NCI-H1105 (cell line): ENCODE measurements around the gene SPG7.

ENCODE experiments used
- DNase-seq: peaks from one replicate; lab custom pipeline; 2025; lab: John Stamatoyannopoulos, UW

Gene SPG7

DNA sequence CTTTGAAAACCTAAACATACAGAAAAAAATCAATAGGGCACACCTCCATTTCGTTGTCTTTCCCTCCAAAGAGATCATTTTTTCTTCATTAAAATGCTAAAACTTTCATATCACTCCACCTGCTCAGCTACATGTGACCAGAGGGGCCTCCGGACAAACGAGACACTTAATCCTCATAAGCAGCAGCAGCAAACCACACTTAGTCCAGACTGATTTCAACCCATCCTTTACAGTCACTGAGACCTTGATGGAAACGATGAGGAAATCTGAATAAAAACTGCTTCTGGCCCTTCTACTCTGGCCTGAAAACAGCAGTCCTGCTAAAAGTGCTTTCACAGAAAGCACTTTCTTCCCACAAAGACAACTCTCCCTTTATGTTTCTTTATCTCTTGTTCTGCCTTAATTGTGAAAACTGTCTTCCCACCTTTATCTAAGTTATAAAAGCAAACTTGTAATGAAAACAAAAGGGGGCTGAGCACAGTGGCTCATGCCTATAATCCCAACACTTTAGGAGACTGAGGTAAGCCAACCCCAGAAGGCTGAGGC lies 22.4 kb upstream of the SPG7 start:
- DNase-seq, result no peak

DNA sequence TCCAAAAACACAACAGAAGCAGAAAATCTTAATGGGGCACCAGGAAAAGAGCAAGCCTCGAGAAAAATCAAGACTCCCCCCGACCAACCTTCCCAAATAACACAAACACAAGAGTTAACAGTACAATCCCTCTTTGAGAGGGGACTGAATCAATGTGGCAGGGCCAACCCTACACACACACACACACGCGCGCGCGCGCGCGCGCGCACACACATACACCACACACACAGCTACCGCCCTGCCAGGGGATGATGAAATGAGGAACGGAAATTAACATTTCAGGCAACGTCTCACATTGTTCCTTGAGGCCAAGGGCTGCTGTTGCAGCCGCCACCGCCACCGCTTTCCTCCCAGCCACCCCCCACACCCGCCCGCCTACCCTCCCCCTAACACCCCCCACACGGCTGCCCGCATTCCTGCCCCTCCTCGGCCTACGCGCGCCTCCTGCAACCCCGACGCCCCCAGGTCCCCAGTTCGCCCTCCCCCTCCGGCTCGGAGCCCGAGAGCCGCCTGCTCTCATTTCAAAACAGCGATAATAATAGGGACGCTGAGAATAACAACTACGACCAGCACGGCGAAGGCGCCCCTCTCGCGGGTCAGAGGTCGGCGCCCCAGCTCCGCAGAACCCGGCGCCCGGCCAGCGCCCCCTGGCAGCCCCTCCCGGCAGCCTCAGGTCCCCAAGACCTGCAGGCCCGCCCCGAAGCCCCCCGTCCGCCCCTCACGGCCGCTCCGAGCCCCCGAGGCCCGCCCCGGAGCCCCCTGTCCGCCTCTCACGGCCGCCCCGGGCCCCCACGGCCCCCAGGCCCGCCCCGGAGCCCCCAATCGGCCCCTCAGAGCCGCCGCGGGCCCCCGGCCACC lies 18.9 kb upstream of the SPG7 start:
- peak; percentile 30 for DNase-seq

DNA sequence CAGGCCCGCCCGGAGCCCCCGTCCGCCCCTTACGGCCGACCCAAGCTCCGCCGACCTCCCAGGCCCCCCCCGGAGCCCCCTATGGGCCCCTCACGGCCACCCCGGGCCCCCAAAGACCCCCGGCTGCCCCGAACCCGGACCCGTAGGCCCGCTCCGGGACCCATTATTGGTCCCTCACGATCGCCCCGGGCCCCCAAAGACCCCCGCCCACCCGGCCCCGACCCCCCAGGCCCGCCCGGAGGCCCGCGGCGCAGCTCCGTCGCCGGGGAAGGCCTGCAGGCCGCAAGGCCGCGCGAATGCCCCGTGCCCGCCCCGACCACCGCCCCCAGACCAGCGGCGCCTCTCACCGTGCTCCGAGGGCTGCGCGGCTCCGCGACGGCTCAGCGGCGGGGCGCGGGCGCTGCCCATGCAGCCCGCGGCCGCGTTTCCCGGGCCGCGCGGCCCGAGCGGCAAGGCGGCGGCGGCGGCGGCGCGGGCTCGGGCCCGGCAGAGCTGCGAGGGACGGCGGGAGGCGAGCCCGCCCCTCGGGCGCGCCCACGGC lies 18.2 kb upstream of the SPG7 start:
- no peak for DNase-seq

DNA sequence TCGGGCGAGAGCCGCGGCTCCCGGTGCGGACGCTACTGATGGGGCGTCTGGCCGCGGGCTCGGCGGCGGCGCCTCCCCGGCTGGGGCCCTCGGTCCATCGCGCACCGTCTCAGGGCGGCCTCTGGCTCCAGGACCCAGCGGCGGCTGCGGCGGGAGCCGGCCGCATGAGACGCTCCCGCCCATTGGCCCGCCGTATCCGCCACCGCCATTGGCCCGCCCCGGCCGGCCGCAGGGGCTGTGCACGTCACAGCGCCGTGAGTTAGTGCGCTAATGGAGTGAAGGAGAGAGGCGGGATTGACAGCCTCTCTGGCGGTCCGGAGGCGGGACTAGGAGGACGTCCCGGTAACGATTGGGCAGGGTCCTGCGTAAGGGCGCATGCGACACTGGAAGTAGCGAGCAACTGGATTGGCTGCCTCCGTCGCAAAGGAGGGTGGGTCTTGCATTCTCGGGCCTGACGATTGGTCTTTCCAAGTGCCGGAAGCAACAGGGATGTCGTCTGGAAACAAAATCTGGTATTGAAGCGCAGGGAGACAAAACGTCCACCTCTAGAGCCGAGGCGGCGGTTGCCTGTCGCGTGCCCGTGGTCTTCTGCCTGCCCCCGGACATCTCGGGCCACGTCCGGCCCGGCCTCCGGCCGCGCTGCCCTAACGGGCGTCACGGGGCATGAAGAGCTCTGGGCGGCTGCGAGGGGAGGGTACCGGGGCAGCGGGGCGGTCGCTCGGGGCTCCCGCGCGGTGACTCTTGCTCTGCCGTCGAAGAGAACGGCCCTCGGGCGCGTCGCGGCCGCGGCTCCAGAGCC lies 17.6 kb upstream of the SPG7 start, which contains the start of gene ANKRD11:
TSS of gene ANKRD11 (minus strand) at position 123 of the 799 bp plus-strand sequence. CDS start 173,542 bp downstream, outside the sequence.
- DNase-seq, result peak; percentile 94

DNA sequence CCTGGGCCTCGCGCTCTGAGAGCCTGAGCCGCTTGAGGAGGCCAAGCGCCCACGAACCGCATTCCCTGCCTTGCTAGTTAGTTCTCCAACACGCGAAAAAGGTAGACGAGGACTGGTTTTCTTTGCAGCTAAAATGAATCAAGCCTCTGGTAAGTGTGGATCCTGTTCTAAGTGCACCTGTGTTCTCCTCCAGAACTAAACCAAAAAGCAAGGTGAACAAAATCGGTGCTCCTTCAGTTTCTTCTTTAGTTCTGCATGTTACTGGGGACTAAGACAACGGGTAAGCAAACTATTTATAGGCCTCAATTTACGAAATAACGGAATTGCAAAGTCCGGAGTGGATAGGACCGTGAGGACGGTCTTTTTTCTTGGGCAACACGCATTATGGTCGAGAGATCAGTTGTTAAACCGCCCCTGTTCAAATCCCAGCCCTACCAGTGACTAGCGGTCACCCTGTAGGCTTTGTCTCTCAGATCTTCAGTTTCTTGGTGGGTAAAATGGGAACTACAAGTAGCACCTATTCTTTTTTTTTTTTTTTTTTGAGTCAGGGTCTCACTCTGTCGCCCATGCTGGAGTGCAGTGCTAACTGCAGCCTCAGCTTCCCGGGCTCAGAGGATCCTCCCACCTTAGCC lies 16.8 kb upstream of the SPG7 start:
- no peak for DNase-seq

DNA sequence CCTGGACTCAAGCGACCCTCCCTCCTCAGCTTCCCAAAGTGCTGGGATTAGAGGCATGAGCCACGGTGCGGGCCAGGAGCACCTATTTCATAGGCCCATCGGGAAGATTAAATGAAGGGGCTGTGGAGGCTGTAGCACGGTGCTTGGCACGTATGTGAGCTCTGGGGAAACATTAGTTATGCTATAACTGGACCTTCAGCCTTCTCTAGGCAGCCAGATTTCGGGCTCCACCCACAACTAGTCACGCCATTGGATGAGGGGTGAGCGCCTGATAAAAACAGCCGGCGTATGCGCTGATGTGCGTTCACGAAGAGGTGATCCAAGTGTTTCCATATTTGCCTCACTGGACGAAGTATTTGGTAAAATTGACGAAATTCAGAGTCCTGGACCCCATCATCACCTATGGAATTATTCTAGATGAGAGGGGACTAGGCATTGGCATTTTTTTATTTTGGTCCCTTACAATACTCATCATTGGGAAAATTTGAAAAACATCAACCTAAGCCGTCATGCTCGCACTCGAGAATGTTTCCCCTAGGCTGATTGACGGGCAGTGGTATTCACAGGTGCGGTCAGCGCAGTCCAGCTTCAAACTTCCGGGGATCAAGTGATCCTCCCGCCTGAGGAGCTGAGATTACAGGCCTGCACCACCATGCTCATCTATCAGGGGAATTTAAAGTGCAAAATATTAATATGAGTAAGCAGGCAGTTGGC lies 16.1 kb upstream of the SPG7 start:
- DNase-seq, result no peak

DNA sequence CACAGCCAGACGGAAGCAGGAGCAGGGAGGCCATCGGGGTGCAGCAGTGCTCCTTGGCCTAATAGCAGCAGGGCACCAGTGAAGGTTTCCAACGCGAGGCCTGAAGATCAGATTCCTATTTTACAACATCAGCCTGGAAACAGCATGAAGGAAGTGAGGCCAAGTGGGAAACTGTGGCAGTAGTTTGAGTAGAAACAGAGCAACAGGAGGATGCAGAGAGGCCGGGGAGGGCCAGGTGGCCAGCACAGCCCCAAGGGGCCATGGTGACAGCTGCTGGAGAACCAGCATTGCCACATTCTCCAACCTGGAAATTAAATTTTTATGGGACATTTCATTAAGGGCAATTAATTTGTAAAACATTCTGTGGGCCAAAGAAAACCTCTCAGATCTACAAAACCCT lies 14.4 kb upstream of the SPG7 start:
- DNase-seq, result no peak

DNA sequence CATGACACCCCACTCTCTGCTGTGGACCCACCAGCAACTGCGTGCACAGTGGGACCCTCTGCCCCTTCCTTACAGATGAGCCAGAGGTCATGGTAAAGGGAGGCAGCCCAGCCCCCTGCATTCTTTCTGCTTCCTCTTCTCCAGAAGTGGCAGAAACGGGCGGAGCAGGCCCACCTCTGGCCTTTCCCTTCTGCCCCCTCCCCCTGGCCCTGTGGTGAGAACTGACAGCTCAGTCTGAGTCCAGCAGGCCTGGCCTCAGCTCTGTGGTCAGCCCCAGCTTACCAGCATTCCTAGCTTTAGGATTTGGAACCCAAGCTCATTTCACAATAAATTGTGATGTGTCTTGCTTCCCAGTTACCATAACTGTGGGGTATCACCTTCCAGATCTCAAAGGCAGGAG lies 13.1 kb upstream of the SPG7 start:
- DNase-seq, result no peak

DNA sequence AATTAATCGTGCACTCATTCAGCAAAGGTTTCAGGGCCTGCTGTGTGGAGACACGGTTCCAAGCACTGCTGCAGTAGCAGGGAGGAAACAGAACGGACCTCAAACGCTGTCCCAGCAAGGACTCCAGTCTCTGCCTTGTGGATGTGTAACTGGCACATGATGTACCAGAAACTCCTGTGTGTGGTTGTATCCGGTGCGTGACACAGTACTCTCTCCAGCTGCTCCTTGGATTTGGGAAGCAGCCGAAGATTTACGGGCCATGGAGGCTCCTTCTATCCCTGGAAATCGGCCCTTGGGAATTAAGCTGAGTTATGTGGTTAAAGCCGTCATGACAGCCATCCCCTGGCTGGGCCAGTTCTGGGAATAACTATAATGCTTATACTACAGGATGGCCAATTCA lies 9.4 kb upstream of the SPG7 start:
- no peak for DNase-seq

DNA sequence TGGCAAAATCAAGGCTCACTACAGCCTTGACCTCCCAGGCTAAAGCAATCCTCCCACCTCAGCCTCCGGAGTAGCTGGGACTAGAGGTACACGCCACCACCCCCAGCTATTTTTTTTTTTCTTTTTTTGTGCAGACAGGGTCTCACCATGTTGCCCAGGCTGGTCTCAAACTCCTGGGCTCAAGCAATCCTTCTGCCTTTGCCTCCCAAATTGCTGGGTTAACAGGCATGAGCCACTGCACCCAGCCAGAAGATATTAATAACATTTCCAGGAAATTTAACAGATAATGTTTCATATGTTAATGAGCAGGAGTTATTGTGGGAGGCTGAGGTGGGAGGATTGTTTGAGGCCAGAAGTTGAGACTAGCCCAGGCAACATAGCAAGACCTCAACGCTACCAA lies 8.4 kb upstream of the SPG7 start:
- DNase-seq, result no peak

DNA sequence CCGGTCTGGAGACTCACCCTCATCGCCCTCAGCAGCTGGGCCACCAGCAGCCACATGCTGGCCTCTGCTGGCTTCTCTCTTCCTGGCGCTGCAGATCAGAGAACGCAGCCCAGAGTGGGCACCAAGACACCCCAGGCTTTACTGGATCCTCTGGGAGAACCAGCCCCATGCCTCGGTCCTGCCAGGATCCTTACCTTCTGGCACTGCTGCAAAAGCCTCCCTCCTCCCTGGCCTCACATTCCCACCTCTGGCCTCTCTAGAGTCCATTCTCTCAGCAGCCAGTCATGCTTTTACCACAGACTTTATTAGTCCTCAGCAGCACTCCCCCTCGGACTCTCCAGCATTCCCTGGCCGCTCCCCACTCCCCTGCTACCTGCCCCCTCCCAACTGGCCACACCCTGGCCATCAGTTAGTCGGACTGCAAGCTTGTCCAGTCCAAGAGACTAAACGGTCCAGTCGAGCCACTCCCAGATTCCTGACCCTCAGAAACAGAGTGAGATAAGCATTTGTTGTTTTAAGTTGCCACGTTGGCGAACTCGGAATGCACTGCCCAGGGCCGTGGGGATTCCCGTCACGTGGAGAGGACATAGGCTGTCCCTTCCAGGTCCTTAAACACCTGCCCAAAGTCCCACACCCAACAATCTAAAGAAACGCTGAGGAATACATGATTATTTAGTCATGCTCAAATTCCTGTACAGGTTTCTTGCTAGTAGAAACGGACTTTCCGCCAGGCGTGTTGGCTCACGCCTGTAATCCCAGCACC lies 5.9 kb upstream of the SPG7 start:
- no peak for DNase-seq

DNA sequence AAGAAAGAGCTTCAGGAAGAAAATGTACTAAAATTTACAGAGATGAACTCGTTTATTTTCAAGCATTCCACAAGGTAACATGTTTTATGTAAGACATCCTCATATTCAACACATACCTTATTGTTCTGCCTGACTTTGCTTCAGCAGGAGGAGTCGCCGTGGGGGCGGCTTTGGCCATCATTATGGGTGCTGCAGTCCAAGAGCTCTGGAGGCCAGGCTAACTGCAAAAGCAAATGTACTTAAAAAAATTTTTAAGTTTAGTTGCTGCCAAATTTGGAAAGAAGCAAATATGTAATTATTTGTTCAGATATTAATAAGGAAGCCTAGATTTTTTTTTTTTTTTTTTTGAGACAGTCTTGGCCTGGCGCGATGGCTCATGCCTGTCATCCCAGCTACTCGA lies 4.1 kb upstream of the SPG7 start:
- DNase-seq, result no peak

DNA sequence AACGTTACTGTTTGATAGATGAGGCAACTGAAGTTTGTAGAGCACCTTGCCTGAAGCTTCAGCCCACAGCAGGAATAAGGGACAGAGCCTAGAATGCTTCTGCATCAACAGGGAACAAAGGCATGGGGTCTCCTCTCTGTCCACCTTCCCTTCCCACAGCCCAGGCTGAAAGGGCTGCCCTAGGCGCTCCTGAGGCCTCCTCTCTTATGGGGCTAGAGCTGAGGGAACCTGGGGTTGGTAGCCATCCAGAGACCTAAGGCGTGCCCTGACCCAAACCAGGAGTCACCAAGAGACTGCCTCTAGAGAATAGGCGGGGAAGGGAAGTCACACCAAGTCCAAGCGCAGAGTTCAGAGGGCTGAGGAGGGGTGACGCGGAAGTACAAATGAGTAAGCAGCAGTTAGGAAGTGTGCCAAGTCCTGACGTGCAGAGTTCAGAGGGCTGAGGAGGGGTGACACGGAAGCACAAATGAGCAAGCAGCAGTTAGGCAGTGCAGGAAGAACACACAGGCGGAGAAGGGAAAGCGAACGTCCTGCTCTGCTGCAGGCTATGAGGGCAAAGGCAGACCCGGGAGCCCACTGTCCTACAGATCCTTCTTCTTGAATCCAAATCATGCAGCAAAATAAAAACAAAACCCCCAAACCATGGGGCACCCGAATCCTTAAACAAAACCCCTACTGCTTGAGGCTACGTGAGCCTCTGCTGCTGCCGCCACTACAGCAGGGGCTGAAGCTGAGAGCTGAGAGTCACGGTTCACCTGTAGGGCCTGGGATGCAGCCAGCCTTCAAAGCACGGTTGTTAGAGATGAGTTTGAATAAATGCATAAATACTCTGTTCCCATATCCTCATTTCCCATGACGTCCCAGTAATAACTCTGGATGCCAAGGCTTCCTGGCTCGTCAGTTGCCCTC lies 2.7 kb upstream of the SPG7 start:
- DNase-seq, result no peak

DNA sequence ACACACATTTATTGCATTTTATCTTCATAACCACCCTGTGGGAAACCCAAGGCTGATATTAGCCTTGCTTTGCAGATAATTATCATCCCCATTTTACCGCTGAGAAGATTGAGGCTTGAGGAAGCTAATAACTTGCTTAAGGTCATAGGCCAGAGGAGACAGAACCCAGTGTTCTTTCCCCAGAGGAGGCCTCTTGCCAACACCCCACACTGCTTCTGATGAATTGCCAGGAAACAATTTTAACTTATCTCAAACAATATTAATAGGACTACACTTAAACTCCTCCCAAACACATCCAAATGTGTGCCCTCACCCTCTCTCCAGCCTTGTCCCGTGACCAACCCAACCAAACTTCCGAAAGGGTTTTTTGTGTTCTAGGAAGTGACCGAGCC lies 2.1 kb upstream of the SPG7 start:
- DNase-seq, result no peak

DNA sequence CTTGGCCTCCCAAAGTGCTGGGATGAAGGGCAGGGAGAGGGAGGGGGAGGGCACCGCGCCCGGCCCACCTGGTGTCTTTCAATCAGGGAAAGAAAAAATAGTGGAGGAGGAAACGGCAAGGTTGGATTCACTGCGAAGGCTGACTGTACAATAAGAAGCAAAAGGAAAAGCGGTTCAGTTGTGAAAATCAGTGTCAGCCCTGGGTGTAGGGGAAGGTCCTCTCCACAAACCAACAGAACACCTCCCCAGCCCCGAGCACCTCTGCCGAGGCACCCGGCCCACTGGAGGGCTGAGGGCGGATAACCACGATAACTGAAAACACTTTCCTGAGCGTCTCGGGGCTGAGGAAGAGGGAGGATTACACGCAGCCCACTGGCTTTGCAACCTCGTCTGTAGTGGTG lies 1.4 kb upstream of the SPG7 start:
- DNase-seq, result no peak

DNA sequence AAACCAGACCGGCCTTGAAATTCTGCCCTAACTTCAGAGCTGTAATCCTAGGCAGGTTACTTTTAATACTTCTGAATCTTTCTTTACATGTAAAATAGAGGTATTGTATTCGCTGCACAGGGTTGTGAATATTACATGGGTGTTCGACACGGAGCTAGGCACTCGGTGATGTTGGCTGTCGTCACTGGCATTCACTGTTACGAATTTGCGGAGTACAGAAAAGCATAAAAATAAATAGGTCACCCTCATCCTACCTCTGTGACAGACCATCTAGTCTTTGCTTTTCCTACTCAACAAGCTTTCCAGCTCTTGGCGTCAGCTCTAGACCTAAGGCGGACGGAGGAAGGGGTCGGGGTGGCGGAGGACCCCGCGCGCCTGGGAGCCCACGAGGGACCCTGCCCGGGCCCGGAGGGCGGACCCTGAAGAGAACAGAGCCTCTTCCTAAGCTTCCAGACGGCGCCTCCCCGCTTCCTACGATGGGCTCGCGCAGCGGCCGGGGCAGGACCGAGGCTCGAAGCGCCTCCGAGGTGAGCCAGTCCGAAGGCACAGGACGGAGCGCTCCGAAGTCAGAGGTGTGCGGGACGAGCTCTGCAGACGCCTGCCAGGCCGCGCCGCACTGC lies 879 bp upstream of the SPG7 start:
- no peak for DNase-seq

DNA sequence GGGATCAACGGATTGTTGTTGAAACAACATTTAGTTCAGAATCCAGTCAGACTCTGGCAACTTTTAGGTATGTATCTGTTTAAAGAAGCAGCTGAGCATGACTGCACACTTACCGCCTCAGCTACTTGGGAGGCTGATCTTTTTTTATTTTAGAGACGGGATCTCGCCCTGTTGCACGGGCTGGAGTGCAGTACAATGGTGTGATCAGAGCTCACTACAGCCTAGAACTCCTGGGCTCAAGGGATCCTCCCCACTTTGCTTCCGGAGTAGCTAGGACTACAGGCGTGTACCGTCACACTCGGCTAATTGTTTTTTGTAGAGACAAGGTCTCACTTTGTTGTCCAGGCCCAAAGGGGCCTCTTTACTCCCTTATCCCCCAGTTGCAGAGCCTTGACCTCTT lies 2.3 kb downstream of the SPG7 start:
- no peak for DNase-seq

DNA sequence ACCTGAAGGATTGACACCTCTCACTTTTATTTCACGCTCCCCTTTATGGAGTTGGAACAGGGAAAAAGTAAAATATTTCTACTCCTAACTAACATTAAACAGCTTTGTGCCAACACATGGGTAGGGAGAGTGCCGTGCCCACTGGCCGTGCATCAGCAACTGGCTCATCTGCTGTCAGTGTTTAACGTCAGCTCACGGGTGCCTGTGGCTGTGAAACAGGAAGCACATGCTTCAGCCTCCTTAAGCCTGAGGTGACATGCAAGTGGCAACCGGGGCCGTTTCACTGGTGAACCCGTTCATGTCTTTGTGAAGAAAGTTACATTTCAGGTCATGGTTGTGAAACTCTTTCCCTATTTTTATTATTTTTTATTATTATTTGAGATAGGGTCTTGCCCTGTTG lies 3.2 kb downstream of the SPG7 start:
- DNase-seq, result no peak

DNA sequence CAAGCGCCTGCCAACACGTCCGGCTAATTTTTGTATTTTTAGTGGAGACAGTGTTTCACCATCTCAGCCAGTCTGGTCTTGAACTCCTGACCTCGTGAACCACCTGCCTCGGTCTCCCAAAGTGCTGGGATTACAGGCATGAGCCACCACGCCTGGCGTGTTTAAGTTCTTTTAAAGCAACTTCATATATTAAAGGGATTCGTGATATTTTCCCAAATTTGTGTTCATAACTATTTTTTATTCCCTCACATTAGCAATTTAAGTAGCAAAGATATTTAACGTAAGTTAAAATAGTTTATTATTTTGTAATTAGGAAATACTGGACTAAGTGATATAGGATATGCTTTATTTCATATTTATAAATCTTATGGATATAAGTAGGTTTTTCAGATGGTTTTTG lies 4.2 kb downstream of the SPG7 start:
- no peak for DNase-seq
